ENCODE data around the gene SRGAP1.

Gene SRGAP1

DNA sequence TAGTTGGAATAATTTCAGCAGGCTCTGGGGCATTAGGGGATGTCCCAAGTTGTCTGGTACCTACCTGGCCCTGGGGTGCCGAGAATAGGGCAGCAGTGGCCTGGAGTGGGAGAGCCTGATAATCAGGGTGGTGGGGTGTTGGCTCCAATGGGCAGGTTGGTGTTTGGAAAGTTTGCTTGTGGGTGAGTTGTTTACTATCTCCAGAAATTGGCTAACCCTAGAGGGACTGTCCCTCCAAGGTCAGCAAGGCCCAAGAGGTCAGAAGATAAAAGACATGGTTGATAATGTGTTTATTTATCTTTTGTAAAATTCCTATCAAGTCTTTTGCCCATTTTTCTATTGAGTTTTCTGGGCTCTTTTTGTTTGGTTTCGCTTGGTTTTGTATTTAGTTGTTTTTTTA is 272.5 kb downstream of the SRGAP1 start:
- TF ChIP-seq FOXP2 (optimal IDR thresholded peaks at IDR 0.05; ENCODE audit: borderline replicate concordance, extremely low read depth, extremely low read length, insufficient read depth) (no peak), SIN3A (IDR thresholded peaks at IDR 0.05; ENCODE audit: borderline replicate concordance, insufficient read depth, low read length) (no peak), TAF1 (IDR thresholded peaks at IDR 0.05; ENCODE audit: borderline replicate concordance, insufficient read depth, low read length) (no peak), POLR2AphosphoS5 (IDR thresholded peaks at IDR 0.05; ENCODE audit: low read depth, low read length) (no peak)
- TF ChIP-seq, protein P1, sequence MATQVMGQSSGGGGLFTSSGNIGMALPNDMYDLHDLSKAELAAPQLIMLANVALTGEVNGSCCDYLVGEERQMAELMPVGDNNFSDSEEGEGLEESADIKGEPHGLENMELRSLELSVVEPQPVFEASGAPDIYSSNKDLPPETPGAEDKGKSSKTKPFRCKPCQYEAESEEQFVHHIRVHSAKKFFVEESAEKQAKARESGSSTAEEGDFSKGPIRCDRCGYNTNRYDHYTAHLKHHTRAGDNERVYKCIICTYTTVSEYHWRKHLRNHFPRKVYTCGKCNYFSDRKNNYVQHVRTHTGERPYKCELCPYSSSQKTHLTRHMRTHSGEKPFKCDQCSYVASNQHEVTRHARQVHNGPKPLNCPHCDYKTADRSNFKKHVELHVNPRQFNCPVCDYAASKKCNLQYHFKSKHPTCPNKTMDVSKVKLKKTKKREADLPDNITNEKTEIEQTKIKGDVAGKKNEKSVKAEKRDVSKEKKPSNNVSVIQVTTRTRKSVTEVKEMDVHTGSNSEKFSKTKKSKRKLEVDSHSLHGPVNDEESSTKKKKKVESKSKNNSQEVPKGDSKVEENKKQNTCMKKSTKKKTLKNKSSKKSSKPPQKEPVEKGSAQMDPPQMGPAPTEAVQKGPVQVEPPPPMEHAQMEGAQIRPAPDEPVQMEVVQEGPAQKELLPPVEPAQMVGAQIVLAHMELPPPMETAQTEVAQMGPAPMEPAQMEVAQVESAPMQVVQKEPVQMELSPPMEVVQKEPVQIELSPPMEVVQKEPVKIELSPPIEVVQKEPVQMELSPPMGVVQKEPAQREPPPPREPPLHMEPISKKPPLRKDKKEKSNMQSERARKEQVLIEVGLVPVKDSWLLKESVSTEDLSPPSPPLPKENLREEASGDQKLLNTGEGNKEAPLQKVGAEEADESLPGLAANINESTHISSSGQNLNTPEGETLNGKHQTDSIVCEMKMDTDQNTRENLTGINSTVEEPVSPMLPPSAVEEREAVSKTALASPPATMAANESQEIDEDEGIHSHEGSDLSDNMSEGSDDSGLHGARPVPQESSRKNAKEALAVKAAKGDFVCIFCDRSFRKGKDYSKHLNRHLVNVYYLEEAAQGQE (IDR thresholded peaks at IDR 0.05; ENCODE audit: insufficient read depth in 1 of 2, low read depth in 2 of 2, low read length in 2 of 2) = no peak

DNA sequence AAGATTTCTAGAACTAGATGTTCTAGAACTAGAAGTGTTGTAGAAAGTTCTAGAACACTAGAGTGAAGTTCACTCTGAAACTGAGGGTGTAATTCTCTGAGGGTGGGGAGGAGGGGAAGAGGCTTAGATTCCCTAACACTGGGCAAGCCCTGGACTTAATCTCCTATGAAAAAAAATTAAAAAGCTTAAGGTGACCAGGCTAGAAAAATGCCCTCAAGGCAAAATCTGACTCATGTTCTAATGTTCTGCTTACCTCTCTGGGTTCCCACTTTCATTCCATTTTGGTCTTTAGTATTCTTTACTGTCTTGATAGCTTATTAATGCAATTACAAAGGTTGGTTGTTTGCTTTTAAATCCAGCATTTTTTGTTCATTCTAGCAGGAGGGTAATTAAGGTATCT is 276.1 kb downstream of the SRGAP1 start:
- TF ChIP-seq, protein P1 (IDR thresholded peaks at IDR 0.05; ENCODE audit: insufficient read depth in 1 of 2, low read depth in 2 of 2, low read length in 2 of 2) = no peak
- TF ChIP-seq SIN3A (IDR thresholded peaks at IDR 0.05; ENCODE audit: borderline replicate concordance, insufficient read depth, low read length) (no peak), FOXP2 (optimal IDR thresholded peaks at IDR 0.05; ENCODE audit: borderline replicate concordance, extremely low read depth, extremely low read length, insufficient read depth) (no peak), POLR2AphosphoS5 (IDR thresholded peaks at IDR 0.05; ENCODE audit: low read depth, low read length) (no peak), TAF1 (IDR thresholded peaks at IDR 0.05; ENCODE audit: borderline replicate concordance, insufficient read depth, low read length) (no peak)

DNA sequence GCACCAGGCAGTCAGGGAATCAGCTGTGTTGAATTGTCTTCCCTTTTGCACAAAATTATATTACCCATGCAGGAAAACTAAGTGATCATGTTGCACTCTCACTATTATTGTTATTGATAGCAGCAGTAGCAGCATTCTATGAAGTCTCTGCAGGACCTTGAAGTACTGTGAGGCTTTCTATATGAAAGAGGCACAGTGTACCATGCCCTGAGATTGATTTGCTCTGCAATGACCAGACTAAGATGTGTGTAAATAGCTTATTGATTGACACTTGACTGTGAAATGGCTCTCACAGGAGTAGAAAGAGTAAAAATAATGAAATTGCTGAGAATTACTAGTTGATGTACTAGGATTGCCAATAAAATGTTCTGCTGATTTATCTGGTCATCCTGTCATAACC is 277.7 kb downstream of the SRGAP1 start:
- TF ChIP-seq, protein P1 (IDR thresholded peaks at IDR 0.05; ENCODE audit: insufficient read depth in 1 of 2, low read depth in 2 of 2, low read length in 2 of 2) = no peak
- TF ChIP-seq POLR2AphosphoS5 (IDR thresholded peaks at IDR 0.05; ENCODE audit: low read depth, low read length) = no peak
- TF ChIP-seq FOXP2 (optimal IDR thresholded peaks at IDR 0.05; ENCODE audit: borderline replicate concordance, extremely low read depth, extremely low read length, insufficient read depth) = no peak
- no peak for TF ChIP-seq TAF1 (IDR thresholded peaks at IDR 0.05; ENCODE audit: borderline replicate concordance, insufficient read depth, low read length)
- TF ChIP-seq SIN3A (IDR thresholded peaks at IDR 0.05; ENCODE audit: borderline replicate concordance, insufficient read depth, low read length) = no peak

DNA sequence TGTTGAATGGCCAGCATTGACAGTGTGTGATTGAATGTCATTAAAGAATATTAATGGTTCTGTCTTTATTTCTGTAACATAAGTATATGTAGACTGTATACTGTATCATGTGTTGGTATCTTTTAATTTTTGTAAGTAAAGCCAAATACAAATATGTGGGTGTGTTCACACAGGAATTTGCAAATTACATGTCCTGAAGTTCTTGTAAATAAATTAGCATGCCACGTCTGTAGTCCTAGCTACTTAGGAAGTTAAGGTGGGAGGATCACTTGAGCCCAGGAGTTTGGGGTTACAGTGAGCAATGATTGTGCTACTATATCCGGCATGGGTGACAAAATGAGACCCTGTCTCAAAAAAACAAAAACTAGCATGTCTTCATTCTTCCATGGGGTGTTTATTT is 278.5 kb downstream of the SRGAP1 start:
- TF ChIP-seq SIN3A (IDR thresholded peaks at IDR 0.05; ENCODE audit: borderline replicate concordance, insufficient read depth, low read length) (no peak), FOXP2 (optimal IDR thresholded peaks at IDR 0.05; ENCODE audit: borderline replicate concordance, extremely low read depth, extremely low read length, insufficient read depth) (no peak), TAF1 (IDR thresholded peaks at IDR 0.05; ENCODE audit: borderline replicate concordance, insufficient read depth, low read length) (no peak)

DNA sequence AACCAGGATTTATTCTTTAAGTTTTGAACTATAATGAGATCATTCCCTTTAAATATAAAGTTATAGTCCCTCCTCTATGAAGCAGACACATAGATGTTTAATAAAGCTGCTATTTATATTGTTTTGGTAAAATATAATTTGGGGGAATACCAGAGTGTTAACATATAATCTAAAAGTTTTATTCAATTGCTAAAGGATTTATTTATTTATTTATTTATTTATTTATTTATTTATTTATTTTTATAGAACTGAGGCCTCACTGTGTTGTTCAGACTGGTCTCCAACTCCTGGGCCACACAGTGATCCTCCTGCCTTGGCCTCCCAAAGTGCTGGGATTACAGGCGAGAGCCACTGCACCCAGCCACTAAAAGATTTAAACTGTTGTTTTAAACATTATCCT is 278.9 kb downstream of the SRGAP1 start:
- TF ChIP-seq SIN3A (IDR thresholded peaks at IDR 0.05; ENCODE audit: borderline replicate concordance, insufficient read depth, low read length) = no peak
- TF ChIP-seq, protein P1 (IDR thresholded peaks at IDR 0.05; ENCODE audit: insufficient read depth in 1 of 2, low read depth in 2 of 2, low read length in 2 of 2) = no peak
- no peak for TF ChIP-seq FOXP2 (optimal IDR thresholded peaks at IDR 0.05; ENCODE audit: borderline replicate concordance, extremely low read depth, extremely low read length, insufficient read depth)
- TF ChIP-seq POLR2AphosphoS5 (IDR thresholded peaks at IDR 0.05; ENCODE audit: low read depth, low read length) = no peak
- no peak for TF ChIP-seq TAF1 (IDR thresholded peaks at IDR 0.05; ENCODE audit: borderline replicate concordance, insufficient read depth, low read length)

All from PFSK-1 (cell line).